Trophoblast cell (in vitro differentiated cells and primary cell): ENCODE results near the gene CNN2.

Source experiments
- DNase-seq, 2 donors: peaks; one replicate each; pipeline ENCODE4 v3.0.0-alpha.2; 2016
- H2AFZ ChIP-seq: 2 replicates; pipeline ENCODE4 v1.6.1; 2013; ENCODE audit warnings: low read length, moderate library complexity, mild to moderate bottlenecking; ENCODE audit not compliant: insufficient read depth, poor library complexity
- H2AK5ac ChIP-seq: 2 replicates; pipeline ENCODE4 v1.6.1; 2013; ENCODE audit warnings: mild to moderate bottlenecking, low read length
- H2BK120ac ChIP-seq: 2 replicates; pipeline ENCODE4 v1.6.1; 2013; ENCODE audit warnings: low read length, mild to moderate bottlenecking, moderate library complexity; ENCODE audit not compliant: insufficient read depth, poor library complexity
- H2BK12ac ChIP-seq: 2 replicates; pipeline ENCODE4 v1.6.1; 2013; ENCODE audit warnings: mild to moderate bottlenecking, low read length, moderate library complexity
- H2BK5ac ChIP-seq: 2 replicates; pipeline ENCODE4 v1.6.1; 2013; ENCODE audit warnings: low read length, low read depth, moderate library complexity, mild to moderate bottlenecking; ENCODE audit not compliant: poor library complexity
- H3K14ac ChIP-seq: 2 replicates; pipeline ENCODE4 v1.6.1; 2013; ENCODE audit warnings: mild to moderate bottlenecking, low read length
- H3K18ac ChIP-seq: 2 replicates; pipeline ENCODE4 v1.6.1; 2013; ENCODE audit warnings: mild to moderate bottlenecking, low read length
- H3K23ac ChIP-seq: 2 replicates; pipeline ENCODE4 v1.6.1; 2013; ENCODE audit warnings: low read length
- H3K27ac ChIP-seq: 2 replicates; pipeline ENCODE4 v1.5.1; 2013; ENCODE audit warnings: low read depth, mild to moderate bottlenecking, inconsistent platforms, low read length, moderate library complexity
- H3K27me3 ChIP-seq: 2 replicates; pipeline ENCODE4 v1.6.1; 2013; ENCODE audit warnings: inconsistent platforms, mild to moderate bottlenecking, low read length, moderate library complexity; ENCODE audit not compliant: insufficient read depth
- H3K36me3 ChIP-seq, 2 experiments: 1 replicate in 1 of 2; 2 replicates in 1 of 2; pipeline ENCODE4 v1.6.1; 2013; ENCODE audit warnings: low read length in 2 of 2, mild to moderate bottlenecking in 2 of 2, moderate library complexity in 1 of 2; ENCODE audit not compliant: insufficient read depth in 2 of 2, control insufficient read depth in 1 of 2
- H3K4ac ChIP-seq: 2 replicates; pipeline ENCODE4 v1.6.1; 2013; ENCODE audit warnings: low read depth, mild to moderate bottlenecking, low read length, moderate library complexity
- H3K4me1 ChIP-seq, 2 experiments: 1 replicate in 1 of 2; 2 replicates in 1 of 2; pipeline ENCODE4 v1.6.1; 2013; ENCODE audit warnings: low read length in 2 of 2, mild to moderate bottlenecking in 2 of 2, moderate library complexity in 1 of 2; ENCODE audit not compliant: insufficient read depth in 2 of 2, control insufficient read depth in 1 of 2
- H3K4me2 ChIP-seq: 2 replicates; pipeline ENCODE4 v1.6.1; 2013; ENCODE audit warnings: inconsistent platforms, mild to moderate bottlenecking, low read length, moderate library complexity
- H3K4me3 ChIP-seq: 2 replicates; pipeline ENCODE4 v1.5.1; 2013; ENCODE audit warnings: mild to moderate bottlenecking, low read depth, low read length, inconsistent platforms
- H3K79me1 ChIP-seq: one replicate; pipeline ENCODE4 v1.6.1; 2013; ENCODE audit warnings: low read length
- H3K79me2 ChIP-seq: 2 replicates; pipeline ENCODE4 v1.6.1; 2013; ENCODE audit warnings: low read length, mild to moderate bottlenecking; ENCODE audit not compliant: control insufficient read depth, insufficient read depth, poor library complexity
- H3K9ac ChIP-seq: 2 replicates; pipeline ENCODE4 v1.6.1; 2013; ENCODE audit warnings: mild to moderate bottlenecking, low read length
- H3K9me3 ChIP-seq: 2 replicates; pipeline ENCODE4 v1.6.1; 2013; ENCODE audit warnings: low read depth, mild to moderate bottlenecking, control low read depth, inconsistent platforms, low read length; ENCODE audit not compliant: insufficient read depth
- H4K12ac ChIP-seq: 2 replicates; pipeline ENCODE4 v1.6.1; 2013; ENCODE audit warnings: low read depth, mild to moderate bottlenecking, low read length, moderate library complexity
- H4K8ac ChIP-seq: 2 replicates; pipeline ENCODE4 v1.6.1; 2013; ENCODE audit warnings: low read depth, mild to moderate bottlenecking, low read length, moderate library complexity
- H4K91ac ChIP-seq: one replicate; pipeline ENCODE4 v1.6.1; 2013; ENCODE audit warnings: low read depth, mild to moderate bottlenecking, low read length, moderate library complexity
- WGBS: extraction: QIAGEN DNeasy Blood & Tissue Kit; methylation state at CpG from one replicate; pipeline ENCODE4 v1.1.7; 2013; ENCODE audit warnings: missing lambda C conversion rate; ENCODE audit not compliant: insufficient read length, insufficient coverage; ENCODE audit errors: extremely low coverage; 5-methylcytosine and 5-hydroxymethylcytosine counted together

The CNN2 gene

GRCh38 chr19:1082928-1083816, 56.8 kb downstream of the CNN2 start:
- no peak overlapping the region for H3K27ac ChIP-seq
- no peaks in the 10 kb centered on the region for H3K79me1 ChIP-seq
- H2AK5ac ChIP-seq: no peak overlapping the region
- H3K9ac ChIP-seq: no peak overlapping the region
- H3K4me2 ChIP-seq: no peak overlapping the region
- H4K91ac ChIP-seq: no peak overlapping the region
- H2BK12ac ChIP-seq: no peak overlapping the region
- peaks cover 0 to 2% of the 10 kb centered on the region in 2 experiments for H3K4me1 ChIP-seq
- no peak overlapping the region for H2BK5ac ChIP-seq
- no peak overlapping the region for H3K18ac ChIP-seq
- no peak overlapping the region for H2AFZ ChIP-seq
- H4K8ac ChIP-seq: no peak overlapping the region
- no peak overlapping the region for H3K14ac ChIP-seq
- no CpG with 5 or more reads among the region's 59 CpGs for WGBS
- no peaks in the 10 kb centered on the region for H3K27me3 ChIP-seq
- peaks cover 22 to 26% of the 10 kb centered on the region in 2 experiments for H3K36me3 ChIP-seq
- H2BK120ac ChIP-seq: no peak overlapping the region
- peaks cover 9% of the 10 kb centered on the region for H3K9me3 ChIP-seq
- no peak for DNase-seq
- H3K4ac ChIP-seq: no peak overlapping the region
- H3K4me3 ChIP-seq: no peak overlapping the region
- H3K23ac ChIP-seq: no peak overlapping the region
- H3K79me2 ChIP-seq: no peaks in the 10 kb centered on the region
- no peak overlapping the region for H4K12ac ChIP-seq

- Histone ChIP-seq H3K4me1 (peaks cover 0 to 2% of the 10 kb centered on the region in 2 experiments), H2BK5ac (no peak overlapping the region), H2BK12ac (no peak overlapping the region), H3K4me2 (no peak overlapping the region), H3K9ac (no peak overlapping the region), H3K79me2 (no peaks in the 10 kb centered on the region), H4K8ac (no peak overlapping the region), H3K27me3 (no peaks in the 10 kb centered on the region), H3K4ac (no peak overlapping the region), H2AK5ac (no peak overlapping the region), H3K79me1 (no peaks in the 10 kb centered on the region), H3K9me3 (peaks cover 9% of the 10 kb centered on the region), H4K12ac (no peak overlapping the region), H2AFZ (no peak overlapping the region), H3K27ac (no peak overlapping the region), H3K4me3 (no peak overlapping the region), H2BK120ac (no peak overlapping the region), H3K36me3 (peaks cover 32 to 36% of the 10 kb centered on the region in 2 experiments), H3K23ac (no peak overlapping the region), H3K14ac (no peak overlapping the region), H4K91ac (no peak overlapping the region), H3K18ac (no peak overlapping the region)
- no peak for DNase-seq
- WGBS: no CpG with 5 or more reads among the region's 43 CpGs
These were observed 57.8 kb downstream of the CNN2 start for GRCh38 chr19:1084024-1084868.

- Histone ChIP-seq H4K8ac (no peak overlapping the region), H3K4me1 (peaks cover 0 to 2% of the 10 kb centered on the region in 2 experiments), H3K18ac (no peak overlapping the region), H3K36me3 (peaks cover 40% of the 10 kb centered on the region in 2 experiments), H3K14ac (no peak overlapping the region), H2BK120ac (no peak overlapping the region), H3K9me3 (peaks cover 8% of the 10 kb centered on the region), H3K9ac (no peak overlapping the region), H2BK5ac (no peak overlapping the region), H3K4me2 (no peak overlapping the region), H4K91ac (no peak overlapping the region), H3K27me3 (no peaks in the 10 kb centered on the region), H2AFZ (no peak overlapping the region), H2AK5ac (no peak overlapping the region), H3K27ac (no peak overlapping the region), H3K4ac (no peak overlapping the region), H3K79me1 (no peaks in the 10 kb centered on the region), H3K23ac (no peak overlapping the region), H3K4me3 (no peak overlapping the region), H4K12ac (no peak overlapping the region), H2BK12ac (no peak overlapping the region), H3K79me2 (no peaks in the 10 kb centered on the region)
- DNase-seq: no peak
- no CpG with 5 or more reads among the region's 8 CpGs for WGBS
These were observed 58.7 kb downstream of the CNN2 start for GRCh38 chr19:1085053-1085658.

- H3K9ac ChIP-seq: no peak overlapping the region
- H3K9me3 ChIP-seq: peaks cover 5% of the 10 kb centered on the region
- peaks cover 38 to 44% of the 10 kb centered on the region in 2 experiments for H3K36me3 ChIP-seq
- H2BK5ac ChIP-seq: no peak overlapping the region
- DNase-seq: no peak
- no peak overlapping the region for H4K8ac ChIP-seq
- no peak overlapping the region for H4K91ac ChIP-seq
- H3K18ac ChIP-seq: no peak overlapping the region
- no peak overlapping the region for H2BK12ac ChIP-seq
- H2BK120ac ChIP-seq: no peak overlapping the region
- H2AFZ ChIP-seq: no peak overlapping the region
- H3K4ac ChIP-seq: no peak overlapping the region
- H3K79me1 ChIP-seq: no peaks in the 10 kb centered on the region
- no peak overlapping the region for H2AK5ac ChIP-seq
- no peak overlapping the region for H3K4me2 ChIP-seq
- H3K23ac ChIP-seq: no peak overlapping the region
- WGBS: no CpG with 5 or more reads among the region's 38 CpGs
- no peak overlapping the region for H3K14ac ChIP-seq
- peaks cover 0 to 2% of the 10 kb centered on the region in 2 experiments for H3K4me1 ChIP-seq
- no peak overlapping the region for H3K27ac ChIP-seq
- no peaks in the 10 kb centered on the region for H3K27me3 ChIP-seq
- H4K12ac ChIP-seq: no peak overlapping the region
- H3K4me3 ChIP-seq: no peak overlapping the region
- H3K79me2 ChIP-seq: no peaks in the 10 kb centered on the region
These were observed 59.5 kb downstream of the CNN2 start for GRCh38 chr19:1085676-1086442.
